ENCODE results near the gene ATP6V0A1.
"Not testable (repeated sequence)": the region's sequence is repeated elsewhere in the genome, so short reads cannot be mapped to it uniquely, and the experiment has no call there.

The ATP6V0A1 gene

GRCh38 chr17:42458497-42459255 lies at the start of gene ATP6V0A1:
ATP6V0A1 (plus strand) TSS chr17:42458878; CDS start chr17:42460895, 2,017 bp downstream.
- peak; percentile 72 to 88 (median 80) for DNase-seq

- no peak for DNase-seq
Measured at GRCh38 chr17:42409523-42410318, 49.0 kb upstream of the ATP6V0A1 start.

- DNase-seq, result no peak
Measured at GRCh38 chr17:42410319-42410685, 48.4 kb upstream of the ATP6V0A1 start.

GRCh38 chr17:42411361-42411760 lies 47.3 kb upstream of the ATP6V0A1 start:
- no peak for DNase-seq

GRCh38 chr17:42411905-42412679 lies 46.6 kb upstream of the ATP6V0A1 start:
- peak in 3 of 6 experiments; percentile 13 to 28 (median 22) for DNase-seq

- DNase-seq, result no peak
Measured at GRCh38 chr17:42413464-42414040, 45.1 kb upstream of the ATP6V0A1 start.

- DNase-seq, result peak in 5 of 6 experiments; percentile 13 to 70 (median 39)
Measured at GRCh38 chr17:42414704-42415409, 43.8 kb upstream of the ATP6V0A1 start.

GRCh38 chr17:42417981-42418380 lies 40.7 kb upstream of the ATP6V0A1 start:
- not testable (repeated sequence) for DNase-seq

GRCh38 chr17:42421136-42421506 lies 37.6 kb upstream of the ATP6V0A1 start:
- DNase-seq, result no peak

- DNase-seq, result peak in 2 of 6 experiments; percentile 15 to 23
Measured at GRCh38 chr17:42421507-42422338, 37.0 kb upstream of the ATP6V0A1 start.

GRCh38 chr17:42422412-42422957 lies 36.2 kb upstream of the ATP6V0A1 start:
- DNase-seq, result peak in 3 of 6 experiments; percentile 40 to 62 (median 42)

- peak in 3 of 6 experiments; percentile 36 to 42 (median 40) for DNase-seq
Measured at GRCh38 chr17:42422958-42423712, 35.5 kb upstream of the ATP6V0A1 start, which contains the start of gene CAVIN1. CAVIN1 (minus strand) TSS chr17:42423256; CDS start chr17:42423097, 159 bp downstream.

- no peak for DNase-seq
Measured at GRCh38 chr17:42423766-42424165, 34.9 kb upstream of the ATP6V0A1 start.

- DNase-seq, result no peak
Measured at GRCh38 chr17:42424991-42425610, 33.6 kb upstream of the ATP6V0A1 start.

- peak in 5 of 6 experiments; percentile 11 to 48 (median 29) for DNase-seq
Measured at GRCh38 chr17:42428141-42428944, 30.3 kb upstream of the ATP6V0A1 start.

GRCh38 chr17:42429726-42430447 lies 28.8 kb upstream of the ATP6V0A1 start:
- DNase-seq, result no peak

- no peak for DNase-seq
Measured at GRCh38 chr17:42431758-42432161, 26.9 kb upstream of the ATP6V0A1 start.

- no peak for DNase-seq
Measured at GRCh38 chr17:42436391-42436790, 22.3 kb upstream of the ATP6V0A1 start.

Data from stimulated activated naive CD4-positive, alpha-beta T cell (primary cell).